Stimulated activated CD8-positive, alpha-beta memory T cell treated with anti-CD3 and anti-CD28 coated beads, Interleukin-4, amount 100 ng/mL, for 1 hour (primary cell): ENCODE data around the gene AP4M1.

ENCODE experiments used
- DNase-seq, 2 donors: peaks; one replicate each; pipeline ENCODE4 v3.0.0-alpha.2; 2020; ENCODE audit warnings: low read depth in 2 of 2, low spot score in 1 of 2

Gene AP4M1

GRCh38 chr7:100157334-100158228, 56.1 kb downstream of the AP4M1 start:
- no peak for DNase-seq
